Fibroblast of mammary gland (primary cell): Measurements from ENCODE around the gene MOSPD3.

Experiments used
- DNase-seq: peaks from one replicate; pipeline ENCODE4 v3.0.0-alpha.2; 2010; ENCODE audit warnings: low read depth
- H3K4me3 ChIP-seq: 2 replicates; pipeline ENCODE4 v1.5.1; 2011; ENCODE audit warnings: low read depth, mild to moderate bottlenecking, low read length, moderate library complexity; ENCODE audit not compliant: control insufficient read depth
- TF ChIP-seq, protein P1 (sequence below): conservative IDR thresholded peaks from 2 replicates; pipeline ENCODE4 v1.5.1; 2011; ENCODE audit warnings: low read depth, low read length, inconsistent platforms; ENCODE audit not compliant: control insufficient read depth, insufficient read depth

Gene MOSPD3

DNA sequence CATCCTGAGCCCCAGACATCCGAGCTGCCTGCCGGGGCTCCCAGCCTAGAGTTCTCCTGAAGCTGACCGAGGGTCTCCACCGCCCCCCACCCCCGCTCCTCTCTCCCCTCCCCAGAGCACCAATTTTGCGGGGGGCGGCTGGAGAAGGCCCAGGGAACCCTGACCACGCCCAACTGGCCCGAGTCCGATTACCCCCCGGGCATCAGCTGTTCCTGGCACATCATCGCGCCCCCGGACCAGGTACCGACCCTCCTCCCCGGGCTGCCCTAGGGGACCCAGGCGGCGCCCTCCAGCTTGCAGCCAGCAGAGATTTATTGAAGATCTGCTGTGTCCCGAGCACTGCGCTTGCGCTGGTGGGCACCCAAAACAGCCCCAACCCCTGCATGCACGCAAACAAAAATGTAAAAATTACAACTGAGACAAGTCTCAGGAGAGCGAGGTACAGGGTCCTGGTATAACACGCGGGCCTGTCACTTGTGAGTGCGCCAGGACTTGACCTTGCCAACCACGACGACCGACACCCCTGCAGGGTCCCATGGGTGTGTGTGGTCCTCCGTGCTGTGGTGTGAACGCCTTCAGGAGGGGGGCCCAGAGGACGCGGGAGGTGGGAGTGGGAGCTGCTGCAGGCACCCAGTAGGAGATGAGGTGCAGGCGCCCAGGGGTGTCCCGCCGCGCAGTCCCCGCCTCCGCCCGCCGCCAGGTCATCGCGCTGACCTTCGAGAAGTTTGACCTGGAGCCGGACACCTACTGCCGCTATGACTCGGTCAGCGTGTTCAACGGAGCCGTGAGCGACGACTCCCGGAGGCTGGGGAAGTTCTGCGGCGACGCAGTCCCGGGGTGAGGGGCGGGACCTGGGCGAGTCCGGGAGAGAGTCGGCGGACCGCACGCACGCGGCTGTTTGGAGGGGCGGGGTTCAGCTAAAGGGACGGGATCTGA, 7.1 kb upstream of the MOSPD3 start:
- TF ChIP-seq, protein P1, sequence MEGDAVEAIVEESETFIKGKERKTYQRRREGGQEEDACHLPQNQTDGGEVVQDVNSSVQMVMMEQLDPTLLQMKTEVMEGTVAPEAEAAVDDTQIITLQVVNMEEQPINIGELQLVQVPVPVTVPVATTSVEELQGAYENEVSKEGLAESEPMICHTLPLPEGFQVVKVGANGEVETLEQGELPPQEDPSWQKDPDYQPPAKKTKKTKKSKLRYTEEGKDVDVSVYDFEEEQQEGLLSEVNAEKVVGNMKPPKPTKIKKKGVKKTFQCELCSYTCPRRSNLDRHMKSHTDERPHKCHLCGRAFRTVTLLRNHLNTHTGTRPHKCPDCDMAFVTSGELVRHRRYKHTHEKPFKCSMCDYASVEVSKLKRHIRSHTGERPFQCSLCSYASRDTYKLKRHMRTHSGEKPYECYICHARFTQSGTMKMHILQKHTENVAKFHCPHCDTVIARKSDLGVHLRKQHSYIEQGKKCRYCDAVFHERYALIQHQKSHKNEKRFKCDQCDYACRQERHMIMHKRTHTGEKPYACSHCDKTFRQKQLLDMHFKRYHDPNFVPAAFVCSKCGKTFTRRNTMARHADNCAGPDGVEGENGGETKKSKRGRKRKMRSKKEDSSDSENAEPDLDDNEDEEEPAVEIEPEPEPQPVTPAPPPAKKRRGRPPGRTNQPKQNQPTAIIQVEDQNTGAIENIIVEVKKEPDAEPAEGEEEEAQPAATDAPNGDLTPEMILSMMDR, result no peak
- no peak for DNase-seq
- peak overlapping the region; percentile 96 for H3K4me3 ChIP-seq

GRCh38 chr7:100606313-100606712, 6.0 kb upstream of the MOSPD3 start:
- no peak for DNase-seq
- TF ChIP-seq, protein P1, result no peak
- no peak overlapping the region for H3K4me3 ChIP-seq

DNA sequence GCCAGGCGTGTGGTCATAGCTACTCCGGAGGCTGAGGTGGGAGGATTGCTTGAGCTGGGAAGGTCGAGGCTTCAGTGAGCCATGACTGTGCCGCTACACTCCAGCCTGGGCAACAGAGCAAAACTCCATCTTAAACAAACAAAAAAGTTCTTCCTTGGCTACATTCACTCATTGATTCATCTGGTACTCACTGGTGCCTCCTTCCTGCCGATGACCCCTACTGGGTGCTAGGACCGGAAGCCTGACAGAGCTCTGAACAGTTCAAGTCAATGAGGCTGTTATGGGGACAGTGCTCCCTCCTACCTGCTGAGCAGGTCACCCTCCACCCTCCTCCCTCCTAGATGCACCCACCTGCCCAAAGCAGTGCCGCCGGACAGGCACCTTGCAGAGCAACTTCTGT, 5.2 kb upstream of the MOSPD3 start:
- TF ChIP-seq, protein P1, result no peak
- no peak overlapping the region for H3K4me3 ChIP-seq
- DNase-seq, result peak; percentile 74

- H3K4me3 ChIP-seq, result no peak overlapping the region
- TF ChIP-seq, protein P1, result no peak
- no peak for DNase-seq
These were observed 2.4 kb upstream of the MOSPD3 start for GRCh38 chr7:100609958-100610357.

DNA sequence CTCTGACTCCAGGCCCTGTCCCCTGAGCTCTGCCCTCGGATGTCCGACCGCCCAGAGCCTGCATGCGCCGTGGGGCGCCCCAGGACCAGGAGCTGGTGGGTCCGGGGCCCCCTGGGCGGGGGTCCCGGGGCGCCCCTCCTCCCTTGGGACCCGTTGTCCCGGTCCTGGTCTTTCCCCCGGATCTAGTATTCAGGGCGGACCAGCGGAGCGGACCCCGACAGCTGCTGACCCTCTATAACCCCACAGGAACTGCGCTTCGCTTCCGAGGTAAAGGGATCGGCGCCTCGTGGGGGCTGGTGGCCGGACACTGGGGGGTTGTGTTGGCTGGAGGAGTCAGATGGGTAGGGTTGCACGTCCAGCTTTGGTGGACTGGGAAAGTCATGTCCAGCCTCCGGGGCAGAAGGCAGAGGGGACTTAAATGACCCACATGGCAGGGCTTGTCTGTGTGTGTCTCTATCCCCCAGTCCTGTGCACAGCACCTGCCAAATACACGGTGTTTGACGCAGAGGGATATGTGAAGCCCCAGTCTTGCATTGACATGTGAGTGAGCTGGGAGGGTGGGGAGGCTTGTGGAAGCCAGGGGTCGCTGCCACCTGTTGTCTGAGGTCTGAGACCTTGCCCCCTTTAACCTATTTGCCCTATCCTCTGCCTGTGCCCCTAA, 520 bp downstream of the MOSPD3 start:
- TF ChIP-seq, protein P1, result peak; percentile 4
- peak overlapping the region; percentile 77 for H3K4me3 ChIP-seq
- DNase-seq, result no peak

- H3K4me3 ChIP-seq, result no peak overlapping the region
- TF ChIP-seq, protein P1, result no peak
- no peak for DNase-seq
These were observed 1.3 kb downstream of the MOSPD3 start for GRCh38 chr7:100613412-100614175.
